Ovary (tissue), 9 donors: ENCODE data around the gene NUAK1. TPM values are rescaled to one million over a fixed set of nuclear protein-coding genes. Genes with fewer than 3 reads are reported as not detected.
A peak's percentile ranks its signal among the peaks of the same experiment; 100 is the strongest.

Source experiments
- DNase-seq, 5 donors: peaks; one replicate each; pipeline ENCODE4 v3.0.0-alpha.2; 2019 to 2020
- H3K27ac ChIP-seq, 2 donors: fragments of 200-600 bp; one replicate each; pipeline versions ENCODE4 v1.5.1 to v1.8.0; 2019 to 2022
- H3K27me3 ChIP-seq: fragments of 200-600 bp; one replicate; pipeline ENCODE4 v1.8.0; 2022
- H3K36me3 ChIP-seq: fragments of 200-600 bp; sonication (generic); one replicate; pipeline ENCODE4 v1.5.1; 2019
- H3K4me1 ChIP-seq: one replicate; pipeline ENCODE4 v1.8.1; 2013; ENCODE audit warnings: mild to moderate bottlenecking, moderate library complexity; ENCODE audit not compliant: insufficient read depth
- H3K4me3 ChIP-seq: fragments of 200-600 bp; sonication (generic); one replicate; pipeline ENCODE4 v1.5.1; 2017
- H3K9me3 ChIP-seq, 2 donors: fragments of 200-600 bp in 1 of 2; sonication (generic) in 1 of 2; one replicate each; pipeline versions ENCODE4 v1.5.1 to v1.8.1; 2013 to 2019; ENCODE audit warnings: mild to moderate bottlenecking in 1 of 2, moderate library complexity in 1 of 2
- EP300 ChIP-seq: sonication (generic); formaldehyde crosslinking; IDR thresholded peaks from one replicate; pipeline ENCODE4 v1.6.1; 2017; ENCODE audit warnings: antibody characterized with exemption
- POLR2A ChIP-seq: fragments of 450-650 bp; IDR thresholded peaks from one replicate; pipeline ENCODE4 v1.6.1; 2017; ENCODE audit warnings: antibody characterized with exemption, mild to moderate bottlenecking, moderate library complexity
- WGBS, 3 donors: extraction: QIAGEN DNeasy Blood & Tissue Kit in 1 of 3; methylation state at CpG; one replicate each; pipeline versions ENCODE4 v1.1.5 to v1.1.7; 2013 to 2017; 5-methylcytosine and 5-hydroxymethylcytosine counted together
- intact Hi-C, 4 donors: fragments of 100-400 bp; cut with DNase I; formaldehyde crosslinking; loops; one replicate each; pipeline versions ENCODE4 v1.11.0 to v1.15.1; 2022 to 2023
- polyA plus RNA-seq, 2 donors: library from polyadenylated mRNA; stranded (reverse); fragments of 200-250 nt in 1 of 2; fragments of 350-450 nt in 1 of 2; fragmentation: Illumina TruSeq in 1 of 2; extraction: RNeasy Lipid Tissue Mini Kit (QIAGEN cat#74804) in 1 of 2; gene quantifications; one replicate each; pipeline ENCODE4 v1.2.3, GENCODE V29; 2013 to 2014
- total RNA-seq, 7 donors: library from RNA; depleted of rRNA in 2 of 7; stranded (reverse); fragments of >200 nt in 2 of 7; fragmentation: NEBNext Ultra II Directional in 3 of 7; extraction: Animal tissue kit (Norgen Biotek cat#: 25700) in 3 of 7; gene quantifications; one replicate each; pipeline versions ENCODE4 v1.1.0 to v1.2.4, GENCODE V29; 2016 to 2023
- TF ChIP-seq, protein P1 (sequence below), 3 donors: fragments of 450-650 bp in 2 of 3; fragments of 200-600 bp in 1 of 3; IDR thresholded peaks; one replicate each; pipeline versions ENCODE4 v1.5.1 to v1.8.0; 2016 to 2022; ENCODE audit warnings: antibody characterized with exemption in 3 of 3, mild to moderate bottlenecking in 1 of 3
- donor health status: DM: no; HTN: no; CAD: no; lungs with moderate emphysema.
- donor health status: DM: no; HTN: no; CAD: no.
- donor health status: Bipolar disorder and iron deficiency.
- donor health status: DM: yes; HTN: yes; CAD: no.
- donor health status: DM: no; HTN: no; CAD: no.
- donor health status: DM: yes; HTN: yes; CAD: no.

The NUAK1 gene
- total and polyA plus RNA-seq, 9 donors: 2.8 to 22.2 (median 12.0) TPM

DNA sequence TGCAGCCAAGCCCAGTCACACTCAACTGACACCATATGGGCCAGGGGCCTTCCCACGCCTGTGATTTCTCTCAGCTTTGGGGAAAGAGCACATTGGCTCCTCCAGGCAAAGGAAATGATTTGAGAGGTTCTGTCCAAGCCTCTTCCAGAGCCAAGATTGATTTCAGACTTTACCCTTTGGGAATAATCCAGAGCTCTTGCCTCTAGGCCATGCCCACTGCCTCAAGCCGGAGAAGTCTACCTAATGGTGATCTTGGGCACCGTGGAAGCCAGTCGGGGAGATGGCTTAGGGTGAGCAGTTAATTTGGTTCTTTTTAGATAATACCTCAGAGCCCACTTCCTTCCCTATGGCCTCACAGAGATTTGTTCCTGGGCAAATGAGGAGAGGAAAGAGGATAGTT is 45.0 kb upstream of the NUAK1 start:
- Histone ChIP-seq H3K27ac (no peak overlapping the region), H3K4me1 (peaks cover 11% of the 10 kb centered on the region), H3K4me3 (no peak overlapping the region), H3K9me3 (no peaks in the 10 kb centered on the region), H3K27me3 (no peaks in the 10 kb centered on the region), H3K36me3 (no peaks in the 10 kb centered on the region)
- TF ChIP-seq EP300 (no peak), POLR2A (no peak)
- TF ChIP-seq, protein P1, sequence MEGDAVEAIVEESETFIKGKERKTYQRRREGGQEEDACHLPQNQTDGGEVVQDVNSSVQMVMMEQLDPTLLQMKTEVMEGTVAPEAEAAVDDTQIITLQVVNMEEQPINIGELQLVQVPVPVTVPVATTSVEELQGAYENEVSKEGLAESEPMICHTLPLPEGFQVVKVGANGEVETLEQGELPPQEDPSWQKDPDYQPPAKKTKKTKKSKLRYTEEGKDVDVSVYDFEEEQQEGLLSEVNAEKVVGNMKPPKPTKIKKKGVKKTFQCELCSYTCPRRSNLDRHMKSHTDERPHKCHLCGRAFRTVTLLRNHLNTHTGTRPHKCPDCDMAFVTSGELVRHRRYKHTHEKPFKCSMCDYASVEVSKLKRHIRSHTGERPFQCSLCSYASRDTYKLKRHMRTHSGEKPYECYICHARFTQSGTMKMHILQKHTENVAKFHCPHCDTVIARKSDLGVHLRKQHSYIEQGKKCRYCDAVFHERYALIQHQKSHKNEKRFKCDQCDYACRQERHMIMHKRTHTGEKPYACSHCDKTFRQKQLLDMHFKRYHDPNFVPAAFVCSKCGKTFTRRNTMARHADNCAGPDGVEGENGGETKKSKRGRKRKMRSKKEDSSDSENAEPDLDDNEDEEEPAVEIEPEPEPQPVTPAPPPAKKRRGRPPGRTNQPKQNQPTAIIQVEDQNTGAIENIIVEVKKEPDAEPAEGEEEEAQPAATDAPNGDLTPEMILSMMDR (IDR thresholded peaks at IDR 0.05): no peak
- no peak for DNase-seq
- 90 to 98% (median 95%) methylated on average over 4 of the region's 4 CpGs for WGBS, 3 donors
- intact Hi-C loops: no loop called here

DNA sequence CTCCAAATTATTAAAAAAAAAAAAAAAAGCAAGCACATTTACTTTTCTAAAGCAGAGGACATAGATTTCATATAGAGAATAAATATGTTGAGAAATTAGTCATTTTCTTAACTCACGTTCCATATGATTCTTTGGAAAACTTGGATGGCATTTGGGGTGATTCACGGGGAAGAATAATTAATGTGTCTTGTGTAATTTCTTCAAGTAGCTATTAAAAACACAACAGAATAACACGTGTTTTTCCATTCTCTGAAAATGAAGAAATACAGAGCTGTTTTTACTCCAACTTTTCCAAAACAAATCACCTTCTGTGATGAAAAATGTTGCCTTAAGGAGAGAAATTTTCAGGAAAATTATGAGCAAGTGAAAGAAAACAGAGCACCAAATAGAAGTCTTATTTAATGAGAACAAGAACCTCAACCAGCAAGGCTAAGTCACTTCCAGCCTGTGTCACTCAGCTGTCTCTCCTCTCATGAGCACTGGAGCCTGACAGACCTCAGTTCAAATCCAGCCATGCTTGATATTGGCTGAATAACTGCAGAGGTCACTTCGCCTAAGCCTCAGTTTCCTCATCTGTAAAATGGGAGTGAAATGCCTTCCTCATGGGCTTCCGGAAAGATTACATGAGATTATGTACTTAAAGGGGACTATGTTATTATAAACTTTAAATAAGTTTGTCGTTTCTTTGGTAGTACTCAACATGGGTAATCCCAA is 42.8 kb upstream of the NUAK1 start:
- intact Hi-C loops: no loop called here
- TF ChIP-seq POLR2A (no peak), EP300 (no peak)
- TF ChIP-seq, protein P1 (IDR thresholded peaks at IDR 0.05): no peak
- no peak overlapping the region for H3K4me3 ChIP-seq
- no peak for DNase-seq
- no peaks in the 10 kb centered on the region for H3K36me3 ChIP-seq
- peaks cover 15% of the 10 kb centered on the region for H3K4me1 ChIP-seq
- H3K27me3 ChIP-seq: no peaks in the 10 kb centered on the region
- WGBS, 3 donors: 51 to 54% (median 54%) methylated on average over 6 of the region's 6 CpGs
- H3K9me3 ChIP-seq: no peaks in the 10 kb centered on the region
- peak overlapping the region in 1 of 2 donors; percentile 67 for H3K27ac ChIP-seq

DNA sequence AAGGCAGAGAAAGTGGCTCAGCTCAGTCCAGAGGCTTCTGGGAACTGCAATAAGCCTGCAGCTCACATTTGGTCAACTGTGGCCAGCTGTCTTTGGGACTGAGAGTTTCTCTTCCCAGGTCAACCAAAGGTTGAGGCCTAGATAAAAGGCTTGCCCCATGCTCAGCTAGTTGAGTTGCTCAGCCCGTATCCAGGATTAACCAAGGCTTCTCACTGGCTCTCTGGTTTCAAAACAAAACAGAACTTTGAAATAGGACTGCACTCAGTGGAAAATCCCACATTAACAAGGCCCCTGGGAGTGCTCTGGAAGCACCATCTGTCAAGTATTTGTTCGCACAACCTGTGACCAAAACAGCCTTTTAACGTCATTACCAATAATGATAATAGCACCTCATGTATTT is 40.3 kb upstream of the NUAK1 start:
- peak overlapping the region; percentile 47 to 67 for H3K27ac ChIP-seq
- WGBS, 3 donors: 18 to 32% (median 29%) methylated on average over 3 of the region's 3 CpGs
- no peaks in the 10 kb centered on the region for H3K36me3 ChIP-seq
- TF ChIP-seq EP300: no peak
- TF ChIP-seq, protein P1 (IDR thresholded peaks at IDR 0.05): no peak
- TF ChIP-seq POLR2A: no peak
- peak in 4 of 5 donors; percentile 42 to 73 (median 52) for DNase-seq
- H3K9me3 ChIP-seq: no peaks in the 10 kb centered on the region
- H3K4me1 ChIP-seq: peaks cover 15% of the 10 kb centered on the region
- H3K4me3 ChIP-seq: no peak overlapping the region
- intact Hi-C loops: loop anchor here in 1 of 4 donors (10.0 kb wide), 1 partner anchor 46 kb away; no protein-coding TSS in a partner anchor
- no peaks in the 10 kb centered on the region for H3K27me3 ChIP-seq

DNA sequence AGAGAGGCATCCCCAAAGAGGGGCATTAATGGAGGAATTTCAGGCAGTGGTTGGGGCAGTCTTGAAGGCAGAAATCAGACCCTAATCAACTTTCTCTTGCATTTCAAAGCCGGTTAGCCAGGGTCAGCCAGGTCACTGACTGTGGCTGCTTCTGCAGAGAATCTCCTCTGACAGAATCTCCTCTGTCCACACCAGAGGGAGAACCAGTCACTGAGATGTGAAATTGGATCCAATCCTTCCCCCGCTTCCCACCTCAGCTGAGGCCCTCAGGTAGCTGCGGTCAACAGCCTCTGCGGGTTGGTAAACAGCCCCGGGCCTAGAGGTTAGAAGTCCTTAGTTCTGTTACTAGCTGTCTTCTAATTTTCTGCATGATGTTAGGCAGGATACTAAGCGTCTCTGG is 39.8 kb upstream of the NUAK1 start:
- DNase-seq: no peak
- Histone ChIP-seq H3K36me3 (no peaks in the 10 kb centered on the region), H3K9me3 (no peaks in the 10 kb centered on the region), H3K4me3 (no peak overlapping the region), H3K4me1 (peaks cover 15% of the 10 kb centered on the region), H3K27ac (peak overlapping the region in 1 of 2 donors; percentile 67), H3K27me3 (no peaks in the 10 kb centered on the region)
- intact Hi-C loops: loop anchor here in 1 of 4 donors (10.0 kb wide), 1 partner anchor 46 kb away; no protein-coding TSS in a partner anchor
- WGBS, 3 donors: 82 to 86% (median 83%) methylated on average over 6 of the region's 6 CpGs
- TF ChIP-seq EP300: no peak
- TF ChIP-seq POLR2A: no peak
- TF ChIP-seq, protein P1 (IDR thresholded peaks at IDR 0.05): no peak
